ENCODE data around the gene ALB.

Gene ALB

DNA sequence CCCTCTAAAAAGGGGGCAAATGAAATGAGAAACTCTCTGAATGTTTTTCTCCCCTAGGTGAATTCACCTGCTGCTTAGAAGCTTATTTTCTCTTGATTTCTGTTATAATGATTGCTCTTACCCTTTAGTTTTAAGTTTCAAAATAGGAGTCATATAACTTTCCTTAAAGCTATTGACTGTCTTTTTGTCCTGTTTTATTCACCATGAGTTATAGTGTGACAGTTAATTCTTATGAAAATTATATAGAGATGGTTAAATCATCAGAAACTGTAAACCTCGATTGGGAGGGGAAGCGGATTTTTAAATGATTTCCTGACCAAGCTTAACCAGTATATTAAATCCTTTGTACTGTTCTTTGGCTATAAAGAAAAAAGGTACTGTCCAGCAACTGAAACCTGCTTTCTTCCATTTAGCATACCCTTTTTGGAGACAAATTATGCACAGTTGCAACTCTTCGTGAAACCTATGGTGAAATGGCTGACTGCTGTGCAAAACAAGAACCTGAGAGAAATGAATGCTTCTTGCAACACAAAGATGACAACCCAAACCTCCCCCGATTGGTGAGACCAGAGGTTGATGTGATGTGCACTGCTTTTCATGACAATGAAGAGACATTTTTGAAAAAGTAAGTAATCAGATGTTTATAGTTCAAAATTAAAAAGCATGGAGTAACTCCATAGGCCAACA, 4.2 kb downstream of the ALB start:
- DNase-seq (ENCODE audit: low read depth in 3 of 3): no peak

DNA sequence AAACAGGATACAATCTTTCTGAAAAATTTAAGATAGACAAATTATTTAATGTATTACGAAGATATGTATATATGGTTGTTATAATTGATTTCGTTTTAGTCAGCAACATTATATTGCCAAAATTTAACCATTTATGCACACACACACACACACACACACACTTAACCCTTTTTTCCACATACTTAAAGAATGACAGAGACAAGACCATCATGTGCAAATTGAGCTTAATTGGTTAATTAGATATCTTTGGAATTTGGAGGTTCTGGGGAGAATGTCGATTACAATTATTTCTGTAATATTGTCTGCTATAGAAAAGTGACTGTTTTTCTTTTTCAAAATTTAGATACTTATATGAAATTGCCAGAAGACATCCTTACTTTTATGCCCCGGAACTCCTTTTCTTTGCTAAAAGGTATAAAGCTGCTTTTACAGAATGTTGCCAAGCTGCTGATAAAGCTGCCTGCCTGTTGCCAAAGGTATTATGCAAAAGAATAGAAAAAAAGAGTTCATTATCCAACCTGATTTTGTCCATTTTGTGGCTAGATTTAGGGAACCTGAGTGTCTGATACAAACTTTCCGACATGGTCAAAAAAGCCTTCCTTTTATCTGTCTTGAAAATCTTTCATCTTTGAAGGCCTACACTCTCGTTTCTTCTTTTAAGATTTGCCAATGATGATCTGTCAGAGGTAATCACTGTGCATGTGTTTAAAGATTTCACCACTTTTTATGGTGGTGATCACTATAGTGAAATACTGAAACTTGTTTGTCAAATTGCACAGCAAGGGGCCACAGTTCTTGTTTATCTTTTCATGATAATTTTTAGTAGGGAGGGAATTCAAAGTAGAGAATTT, 5.2 kb downstream of the ALB start:
- no peak for DNase-seq (ENCODE audit: low read depth in 3 of 3)

DNA sequence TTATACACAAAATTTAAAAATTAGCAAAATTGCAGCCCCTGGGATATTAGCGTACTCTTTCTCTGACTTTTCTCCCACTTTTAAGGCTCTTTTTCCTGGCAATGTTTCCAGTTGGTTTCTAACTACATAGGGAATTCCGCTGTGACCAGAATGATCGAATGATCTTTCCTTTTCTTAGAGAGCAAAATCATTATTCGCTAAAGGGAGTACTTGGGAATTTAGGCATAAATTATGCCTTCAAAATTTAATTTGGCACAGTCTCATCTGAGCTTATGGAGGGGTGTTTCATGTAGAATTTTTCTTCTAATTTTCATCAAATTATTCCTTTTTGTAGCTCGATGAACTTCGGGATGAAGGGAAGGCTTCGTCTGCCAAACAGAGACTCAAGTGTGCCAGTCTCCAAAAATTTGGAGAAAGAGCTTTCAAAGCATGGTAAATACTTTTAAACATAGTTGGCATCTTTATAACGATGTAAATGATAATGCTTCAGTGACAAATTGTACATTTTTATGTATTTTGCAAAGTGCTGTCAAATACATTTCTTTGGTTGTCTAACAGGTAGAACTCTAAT, 6.0 kb downstream of the ALB start:
- DNase-seq (ENCODE audit: low read depth in 3 of 3): no peak

DNA sequence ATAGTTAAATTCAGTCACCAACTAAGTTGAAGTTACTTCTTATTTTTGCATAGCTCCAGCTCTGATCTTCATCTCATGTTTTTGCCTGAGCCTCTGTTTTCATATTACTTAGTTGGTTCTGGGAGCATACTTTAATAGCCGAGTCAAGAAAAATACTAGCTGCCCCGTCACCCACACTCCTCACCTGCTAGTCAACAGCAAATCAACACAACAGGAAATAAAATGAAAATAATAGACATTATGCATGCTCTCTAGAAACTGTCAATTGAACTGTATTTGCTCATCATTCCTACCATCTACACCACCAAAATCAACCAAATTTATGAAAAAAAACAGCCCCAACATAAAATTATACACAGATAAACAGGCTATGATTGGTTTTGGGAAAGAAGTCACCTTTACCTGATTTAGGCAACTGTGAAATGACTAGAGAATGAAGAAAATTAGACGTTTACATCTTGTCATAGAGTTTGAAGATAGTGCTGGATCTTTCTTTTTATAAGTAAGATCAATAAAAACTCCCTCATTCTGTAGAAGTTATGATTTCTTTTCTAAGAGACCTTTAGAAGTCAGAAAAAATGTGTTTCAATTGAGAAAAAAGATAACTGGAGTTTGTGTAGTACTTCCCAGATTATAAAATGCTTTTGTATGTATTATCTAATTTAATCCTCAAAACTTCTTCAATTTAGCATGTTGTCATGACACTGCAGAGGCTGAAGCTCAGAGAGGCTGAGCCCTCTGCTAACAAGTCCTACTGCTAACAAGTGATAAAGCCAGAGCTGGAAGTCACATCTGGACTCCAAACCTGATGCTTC, 7.0 kb downstream of the ALB start:
- no peak for DNase-seq (ENCODE audit: low read depth in 3 of 3)

DNA sequence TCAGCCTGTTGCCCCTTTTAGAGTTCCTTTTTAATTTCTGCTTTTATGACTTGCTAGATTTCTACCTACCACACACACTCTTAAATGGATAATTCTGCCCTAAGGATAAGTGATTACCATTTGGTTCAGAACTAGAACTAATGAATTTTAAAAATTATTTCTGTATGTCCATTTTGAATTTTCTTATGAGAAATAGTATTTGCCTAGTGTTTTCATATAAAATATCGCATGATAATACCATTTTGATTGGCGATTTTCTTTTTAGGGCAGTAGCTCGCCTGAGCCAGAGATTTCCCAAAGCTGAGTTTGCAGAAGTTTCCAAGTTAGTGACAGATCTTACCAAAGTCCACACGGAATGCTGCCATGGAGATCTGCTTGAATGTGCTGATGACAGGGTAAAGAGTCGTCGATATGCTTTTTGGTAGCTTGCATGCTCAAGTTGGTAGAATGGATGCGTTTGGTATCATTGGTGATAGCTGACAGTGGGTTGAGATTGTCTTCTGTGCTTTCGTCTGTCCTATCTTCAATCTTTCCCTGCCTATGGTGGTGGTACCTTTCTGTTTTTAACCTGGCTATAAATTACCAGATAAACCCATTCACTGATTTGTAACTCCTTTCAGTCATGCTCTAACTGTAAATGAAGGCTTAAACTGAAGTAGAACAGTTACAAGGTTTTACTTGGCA, 7.8 kb downstream of the ALB start:
- DNase-seq (ENCODE audit: low read depth in 3 of 3): no peak

DNA sequence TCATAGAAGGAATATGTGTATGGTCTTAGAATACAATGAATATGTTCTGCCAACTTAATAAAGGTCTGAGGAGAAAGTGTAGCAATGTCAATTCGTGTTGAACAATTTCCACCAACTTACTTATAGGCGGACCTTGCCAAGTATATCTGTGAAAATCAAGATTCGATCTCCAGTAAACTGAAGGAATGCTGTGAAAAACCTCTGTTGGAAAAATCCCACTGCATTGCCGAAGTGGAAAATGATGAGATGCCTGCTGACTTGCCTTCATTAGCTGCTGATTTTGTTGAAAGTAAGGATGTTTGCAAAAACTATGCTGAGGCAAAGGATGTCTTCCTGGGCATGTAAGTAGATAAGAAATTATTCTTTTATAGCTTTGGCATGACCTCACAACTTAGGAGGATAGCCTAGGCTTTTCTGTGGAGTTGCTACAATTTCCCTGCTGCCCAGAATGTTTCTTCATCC, 9.2 kb downstream of the ALB start:
- no peak for DNase-seq (ENCODE audit: low read depth in 3 of 3)

DNA sequence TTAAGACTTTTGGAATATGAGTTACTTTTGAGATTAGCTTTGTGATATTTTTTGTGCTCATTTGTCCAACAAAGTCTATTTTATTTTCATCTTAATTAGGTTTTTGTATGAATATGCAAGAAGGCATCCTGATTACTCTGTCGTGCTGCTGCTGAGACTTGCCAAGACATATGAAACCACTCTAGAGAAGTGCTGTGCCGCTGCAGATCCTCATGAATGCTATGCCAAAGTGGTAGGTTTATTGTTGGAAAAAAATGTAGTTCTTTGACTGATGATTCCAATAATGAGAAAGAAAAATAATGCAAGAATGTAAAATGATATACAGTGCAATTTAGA, 10.8 kb downstream of the ALB start:
- DNase-seq (ENCODE audit: low read depth in 3 of 3): no peak

DNA sequence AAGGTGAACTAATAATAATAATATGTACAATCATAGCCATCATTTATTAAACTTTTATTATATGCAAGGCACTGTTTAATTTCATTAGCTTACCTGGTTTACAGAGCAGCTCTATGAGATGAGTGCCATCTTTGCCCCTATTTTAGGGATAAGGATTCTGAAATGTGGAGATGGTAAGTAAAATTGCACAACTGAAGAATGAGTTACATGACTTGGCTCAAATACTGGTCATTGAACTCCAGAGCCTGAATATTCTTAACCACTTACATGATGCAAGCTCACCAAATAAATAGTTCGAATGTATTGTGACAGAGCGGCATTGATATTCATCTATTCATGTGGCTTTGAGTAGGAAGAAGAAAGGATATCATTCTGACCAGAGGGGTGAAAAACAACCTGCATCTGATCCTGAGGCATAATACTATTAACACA, 11.7 kb downstream of the ALB start:
- DNase-seq (ENCODE audit: low read depth in 3 of 3): no peak

DNA sequence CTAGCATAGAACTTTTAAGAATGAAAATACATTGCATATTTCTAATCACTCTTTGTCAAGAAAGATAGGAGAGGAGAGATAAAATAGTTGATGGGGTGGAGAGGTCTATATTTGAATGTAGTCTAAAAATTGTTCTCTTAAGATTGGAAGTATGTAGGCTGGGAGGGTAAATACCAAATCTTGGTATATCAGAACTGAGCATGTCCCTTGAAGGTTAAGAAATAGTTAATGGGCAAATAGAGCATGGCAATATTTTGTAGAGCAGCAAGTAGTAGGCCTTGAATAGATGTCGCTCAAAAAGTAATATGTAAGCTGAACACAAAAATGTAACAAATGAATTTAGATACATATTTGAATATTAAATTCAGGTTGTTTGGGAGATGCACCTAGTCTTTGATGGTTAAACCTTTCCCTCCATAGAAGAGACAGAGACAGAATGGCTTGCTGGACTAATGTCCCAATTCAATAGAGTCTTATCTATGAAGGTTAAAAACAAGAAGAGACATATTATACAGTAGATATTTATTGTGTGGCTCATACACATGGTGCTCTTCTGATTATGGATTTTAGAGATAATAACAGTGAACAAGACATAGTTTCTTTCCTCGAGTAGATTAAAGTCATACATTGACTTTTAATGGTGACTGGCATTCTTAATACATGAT, 12.5 kb downstream of the ALB start:
- DNase-seq (ENCODE audit: low read depth in 3 of 3): no peak

DNA sequence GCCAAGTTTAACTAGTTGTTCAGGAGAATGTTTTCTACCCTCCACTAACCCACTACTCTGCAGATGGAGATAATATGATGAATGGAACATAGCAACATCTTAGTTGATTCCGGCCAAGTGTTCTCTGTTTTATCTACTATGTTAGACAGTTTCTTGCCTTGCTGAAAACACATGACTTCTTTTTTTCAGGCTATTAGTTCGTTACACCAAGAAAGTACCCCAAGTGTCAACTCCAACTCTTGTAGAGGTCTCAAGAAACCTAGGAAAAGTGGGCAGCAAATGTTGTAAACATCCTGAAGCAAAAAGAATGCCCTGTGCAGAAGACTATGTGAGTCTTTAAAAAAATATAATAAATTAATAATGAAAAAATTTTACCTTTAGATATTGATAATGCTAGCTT, 13.3 kb downstream of the ALB start:
- no peak for DNase-seq (ENCODE audit: low read depth in 3 of 3)

DNA sequence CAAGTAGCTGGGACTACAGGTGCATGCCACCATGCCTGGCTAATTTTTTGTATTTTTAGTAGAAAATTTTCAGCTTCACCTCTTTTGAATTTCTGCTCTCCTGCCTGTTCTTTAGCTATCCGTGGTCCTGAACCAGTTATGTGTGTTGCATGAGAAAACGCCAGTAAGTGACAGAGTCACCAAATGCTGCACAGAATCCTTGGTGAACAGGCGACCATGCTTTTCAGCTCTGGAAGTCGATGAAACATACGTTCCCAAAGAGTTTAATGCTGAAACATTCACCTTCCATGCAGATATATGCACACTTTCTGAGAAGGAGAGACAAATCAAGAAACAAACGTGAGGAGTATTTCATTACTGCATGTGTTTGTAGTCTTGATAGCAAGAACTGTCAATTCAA, 13.9 kb downstream of the ALB start:
- no peak for DNase-seq (ENCODE audit: low read depth in 3 of 3)

DNA sequence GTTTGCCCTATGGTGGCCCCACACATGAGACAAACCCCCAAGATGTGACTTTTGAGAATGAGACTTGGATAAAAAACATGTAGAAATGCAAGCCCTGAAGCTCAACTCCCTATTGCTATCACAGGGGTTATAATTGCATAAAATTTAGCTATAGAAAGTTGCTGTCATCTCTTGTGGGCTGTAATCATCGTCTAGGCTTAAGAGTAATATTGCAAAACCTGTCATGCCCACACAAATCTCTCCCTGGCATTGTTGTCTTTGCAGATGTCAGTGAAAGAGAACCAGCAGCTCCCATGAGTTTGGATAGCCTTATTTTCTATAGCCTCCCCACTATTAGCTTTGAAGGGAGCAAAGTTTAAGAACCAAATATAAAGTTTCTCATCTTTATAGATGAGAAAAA, 14.6 kb downstream of the ALB start:
- no peak for DNase-seq (ENCODE audit: low read depth in 3 of 3)

DNA sequence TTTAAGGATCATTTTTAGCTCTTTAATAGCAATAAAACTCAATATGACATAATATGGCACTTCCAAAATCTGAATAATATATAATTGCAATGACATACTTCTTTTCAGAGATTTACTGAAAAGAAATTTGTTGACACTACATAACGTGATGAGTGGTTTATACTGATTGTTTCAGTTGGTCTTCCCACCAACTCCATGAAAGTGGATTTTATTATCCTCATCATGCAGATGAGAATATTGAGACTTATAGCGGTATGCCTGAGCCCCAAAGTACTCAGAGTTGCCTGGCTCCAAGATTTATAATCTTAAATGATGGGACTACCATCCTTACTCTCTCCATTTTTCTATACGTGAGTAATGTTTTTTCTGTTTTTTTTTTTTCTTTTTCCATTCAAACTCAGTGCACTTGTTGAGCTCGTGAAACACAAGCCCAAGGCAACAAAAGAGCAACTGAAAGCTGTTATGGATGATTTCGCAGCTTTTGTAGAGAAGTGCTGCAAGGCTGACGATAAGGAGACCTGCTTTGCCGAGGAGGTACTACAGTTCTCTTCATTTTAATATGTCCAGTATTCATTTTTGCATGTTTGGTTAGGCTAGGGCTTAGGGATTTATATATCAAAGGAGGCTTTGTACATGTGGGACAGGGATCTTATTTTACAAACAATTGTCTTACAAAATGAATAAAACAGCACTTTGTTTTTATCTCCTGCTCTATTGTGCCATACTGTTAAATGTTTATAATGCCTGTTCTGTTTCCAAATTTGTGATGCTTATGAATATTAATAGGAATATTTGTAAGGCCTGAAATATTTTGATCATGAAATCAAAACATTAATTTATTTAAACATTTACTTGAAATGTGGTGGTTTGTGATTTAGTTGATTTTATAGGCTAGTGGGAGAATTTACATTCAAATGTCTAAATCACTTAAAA, 15.3 kb downstream of the ALB start:
- DNase-seq (ENCODE audit: low read depth in 3 of 3): no peak

DNA sequence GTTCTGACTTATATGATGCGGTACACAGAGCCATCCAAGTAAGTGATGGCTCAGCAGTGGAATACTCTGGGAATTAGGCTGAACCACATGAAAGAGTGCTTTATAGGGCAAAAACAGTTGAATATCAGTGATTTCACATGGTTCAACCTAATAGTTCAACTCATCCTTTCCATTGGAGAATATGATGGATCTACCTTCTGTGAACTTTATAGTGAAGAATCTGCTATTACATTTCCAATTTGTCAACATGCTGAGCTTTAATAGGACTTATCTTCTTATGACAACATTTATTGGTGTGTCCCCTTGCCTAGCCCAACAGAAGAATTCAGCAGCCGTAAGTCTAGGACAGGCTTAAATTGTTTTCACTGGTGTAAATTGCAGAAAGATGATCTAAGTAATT, 16.5 kb downstream of the ALB start:
- DNase-seq (ENCODE audit: low read depth in 3 of 3): no peak

DNA sequence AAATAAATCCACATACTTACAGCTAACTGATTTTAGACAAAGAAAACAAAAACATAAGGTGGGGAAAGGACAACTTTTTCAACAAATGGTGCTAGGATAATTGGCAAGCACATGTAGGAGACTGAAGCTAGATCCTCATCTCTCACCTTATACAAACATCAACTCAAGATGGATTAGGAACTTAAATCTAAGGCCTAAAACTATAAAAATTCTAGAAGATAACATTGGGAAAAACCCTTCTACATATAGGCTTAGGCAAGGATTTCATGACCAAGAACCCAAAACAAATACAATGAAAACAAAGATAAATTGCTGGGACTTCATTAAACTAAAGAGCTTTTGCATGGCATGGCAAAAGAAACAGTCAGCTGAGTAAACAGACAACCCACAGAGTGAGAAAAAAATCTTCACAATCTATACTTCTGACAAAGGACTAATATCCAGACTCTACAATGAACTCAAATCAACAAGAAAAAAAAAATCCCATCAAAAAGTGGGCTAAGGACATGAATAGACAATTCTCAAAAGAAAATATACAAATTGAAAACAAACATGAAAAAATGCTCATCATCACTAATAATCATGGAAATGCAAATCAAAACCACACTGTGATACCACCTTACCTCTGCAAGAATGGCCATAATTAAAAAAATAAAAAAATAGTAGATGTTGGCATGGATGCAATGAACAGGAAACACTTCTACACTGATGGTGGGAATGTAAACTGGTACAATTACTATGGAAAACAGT, 17.8 kb downstream of the ALB start:
- no peak for DNase-seq (ENCODE audit: low read depth in 3 of 3)

DNA sequence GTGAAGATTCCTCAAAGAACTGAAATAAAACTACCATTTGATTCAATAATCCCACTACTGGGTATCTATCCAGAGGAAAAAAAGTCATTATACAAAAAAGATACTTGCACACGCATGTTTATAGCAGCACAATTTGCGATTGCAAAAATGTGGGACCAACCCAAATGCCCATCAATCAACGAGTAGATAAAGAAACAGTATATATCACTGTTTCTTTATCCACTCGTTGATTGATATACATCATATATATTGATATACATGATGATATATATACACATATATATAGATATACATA, 18.3 kb downstream of the ALB start:
- DNase-seq (ENCODE audit: low read depth in 3 of 3): no peak

DNA sequence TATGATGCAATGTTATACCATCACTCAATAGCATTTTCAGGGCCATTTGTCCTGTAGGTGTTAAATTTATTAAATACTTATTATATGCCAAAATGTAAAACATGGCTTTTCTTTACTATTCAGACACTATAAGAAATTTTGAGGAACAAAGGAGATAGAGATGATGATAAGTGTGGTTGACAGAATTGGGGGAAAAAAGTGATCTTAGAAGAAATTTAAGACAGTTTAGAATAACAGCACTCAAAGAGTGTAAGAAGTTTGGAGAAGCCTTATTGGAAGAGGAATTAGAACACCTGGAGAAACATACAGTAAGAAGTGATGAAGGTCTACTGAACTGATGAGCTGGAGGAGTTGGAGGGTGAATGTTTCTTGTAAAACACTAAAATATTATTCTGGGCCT, 19.1 kb downstream of the ALB start:
- no peak for DNase-seq (ENCODE audit: low read depth in 3 of 3)

DNA sequence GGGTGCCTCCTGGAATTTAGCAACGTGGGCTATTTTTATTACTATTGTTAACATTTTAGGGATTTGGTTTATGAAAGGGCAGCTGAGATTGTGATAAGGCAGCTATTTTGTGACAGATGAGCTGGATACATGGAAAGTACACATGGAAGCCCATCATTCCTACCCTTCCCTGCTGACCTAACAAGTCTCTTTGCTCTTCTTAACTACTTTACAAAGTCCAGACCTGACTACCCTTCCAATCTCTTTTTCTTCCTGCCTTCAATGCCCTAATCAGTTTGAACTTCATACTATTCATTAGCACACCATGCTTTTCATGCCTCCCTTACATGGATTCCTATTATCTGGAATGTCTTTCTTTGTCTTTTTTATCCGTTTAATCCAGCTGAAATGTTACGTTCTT, 22.6 kb downstream of the ALB start:
- DNase-seq (ENCODE audit: low read depth in 3 of 3): no peak

DNA sequence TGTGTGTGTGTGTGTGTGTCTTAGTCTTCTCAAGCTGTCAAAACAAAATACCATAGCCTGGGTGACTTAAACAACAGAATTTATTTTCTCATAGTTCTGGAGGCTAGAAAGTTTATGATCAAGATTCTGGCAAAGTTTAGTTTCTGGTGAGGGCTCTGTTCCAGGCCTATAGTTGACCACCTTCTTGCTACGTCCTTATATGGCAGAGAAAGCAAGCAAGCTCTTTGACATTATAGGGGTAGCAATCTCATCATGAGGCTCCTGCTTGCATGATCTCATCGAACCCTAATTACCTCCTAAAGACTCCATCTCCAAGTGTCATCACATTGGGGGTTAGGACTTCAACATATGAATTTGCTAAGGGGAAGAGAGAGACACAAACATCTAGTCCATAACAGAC, 25.0 kb downstream of the ALB start:
- DNase-seq (ENCODE audit: low read depth in 3 of 3): no peak

Measured in stimulated activated CD4-positive, alpha-beta T cell treated with anti-CD3 and anti-CD28 coated beads, TNF-alpha, amount 100 ng/mL, for 4 hours (primary cell).